Raji (cell line): ENCODE measurements around the gene S100A6.

Experiments
- POLR2A ChIP-seq: IDR thresholded peaks from 2 replicates; pipeline ENCODE4 v1.6.1; 2011; ENCODE audit warnings: low read depth, low read length, control low read depth; ENCODE audit not compliant: insufficient read depth

S100A6 gene

GRCh38 chr1:153549741-153550397, 14.1 kb upstream of the S100A6 start:
- TF ChIP-seq POLR2A: no peak

GRCh38 chr1:153548722-153549688, 13.2 kb upstream of the S100A6 start, which contains the start of gene S100A3:
Gene S100A3 (minus strand): TSS chr1:153549258. CDS start chr1:153548485, 773 bp downstream.
- no peak for TF ChIP-seq POLR2A

- TF ChIP-seq POLR2A: no peak
Measured at GRCh38 chr1:153547560-153548551, 12.1 kb upstream of the S100A6 start.

- TF ChIP-seq POLR2A: no peak
Measured at GRCh38 chr1:153546796-153547559, 11.2 kb upstream of the S100A6 start.

- no peak for TF ChIP-seq POLR2A
Measured at GRCh38 chr1:153546371-153546770, 10.6 kb upstream of the S100A6 start.

- TF ChIP-seq POLR2A: peak; percentile 49
Measured at GRCh38 chr1:153545067-153546055, 9.6 kb upstream of the S100A6 start, which contains the start of gene S100A4. Gene S100A4 (minus strand): TSS chr1:153545806. CDS start chr1:153544794, 1,012 bp downstream.

- TF ChIP-seq POLR2A: no peak
Measured at GRCh38 chr1:153544453-153545066, 8.8 kb upstream of the S100A6 start.

- TF ChIP-seq POLR2A: no peak
Measured at GRCh38 chr1:153543736-153544135, 7.9 kb upstream of the S100A6 start.

- no peak for TF ChIP-seq POLR2A
Measured at GRCh38 chr1:153542956-153543711, 7.3 kb upstream of the S100A6 start.

GRCh38 chr1:153541641-153542590, 6.1 kb upstream of the S100A6 start:
- no peak for TF ChIP-seq POLR2A
